Stimulated activated CD4-positive, alpha-beta T cell treated with anti-CD3 and anti-CD28 coated beads, Interleukin-1b, Interleukin-23, amount 100 ng/mL, for 4 hours (primary cell): ENCODE measurements around the gene ZFHX3.

ENCODE experiments used
- DNase-seq, 2 donors: peaks; one replicate each; pipeline ENCODE4 v3.0.0-alpha.2; 2020; ENCODE audit warnings: low read depth in 2 of 2

The ZFHX3 gene

GRCh38 chr16:72852421-72852820 lies 195.5 kb downstream of the ZFHX3 start:
- DNase-seq = no peak

- no peak for DNase-seq
Observed at GRCh38 chr16:72850853-72851252, 197.1 kb downstream of the ZFHX3 start.

- DNase-seq = no peak
Observed at GRCh38 chr16:72850021-72850420, 197.9 kb downstream of the ZFHX3 start.

GRCh38 chr16:72848759-72849664 lies 198.9 kb downstream of the ZFHX3 start:
- no peak for DNase-seq

- DNase-seq = no peak
Observed at GRCh38 chr16:72848028-72848400, 199.9 kb downstream of the ZFHX3 start.

GRCh38 chr16:72847187-72848027 lies 200.5 kb downstream of the ZFHX3 start:
- no peak for DNase-seq

GRCh38 chr16:72846594-72846993 lies 201.3 kb downstream of the ZFHX3 start:
- no peak for DNase-seq

- no peak for DNase-seq
Observed at GRCh38 chr16:72845322-72846020, 202.5 kb downstream of the ZFHX3 start.

GRCh38 chr16:72844225-72844920 lies 203.6 kb downstream of the ZFHX3 start:
- DNase-seq = no peak

GRCh38 chr16:72841506-72841905 lies 206.4 kb downstream of the ZFHX3 start:
- DNase-seq = no peak

GRCh38 chr16:72840631-72841381 lies 207.1 kb downstream of the ZFHX3 start:
- DNase-seq = no peak

- no peak for DNase-seq
Observed at GRCh38 chr16:72838951-72839350, 209.0 kb downstream of the ZFHX3 start.

GRCh38 chr16:72838586-72838910 lies 209.4 kb downstream of the ZFHX3 start:
- no peak for DNase-seq

- DNase-seq = no peak
Observed at GRCh38 chr16:72837846-72838585, 209.9 kb downstream of the ZFHX3 start.

GRCh38 chr16:72836985-72837384 lies 210.9 kb downstream of the ZFHX3 start:
- DNase-seq = no peak

GRCh38 chr16:72836181-72836580 lies 211.7 kb downstream of the ZFHX3 start:
- no peak for DNase-seq

- DNase-seq = no peak
Observed at GRCh38 chr16:72835086-72835485, 212.8 kb downstream of the ZFHX3 start.

GRCh38 chr16:72834499-72834898 lies 213.4 kb downstream of the ZFHX3 start:
- no peak for DNase-seq

- DNase-seq = no peak
Observed at GRCh38 chr16:72833969-72834368, 214.0 kb downstream of the ZFHX3 start.

GRCh38 chr16:72833482-72833881 lies 214.4 kb downstream of the ZFHX3 start:
- no peak for DNase-seq
